ENCODE results near the gene LMX1A.

Gene LMX1A

GRCh38 chr1:165189913-165190312 lies 166.6 kb downstream of the LMX1A start:
- H3K9me3 Mint-ChIP-seq: peaks cover 2% of the 10 kb centered on the region
- H3K27ac Mint-ChIP-seq: no peak overlapping the region
- H3K4me3 Mint-ChIP-seq: no peak overlapping the region
- no peak for DNase-seq (ENCODE audit: low spot score in 2 of 2)
- no peaks in the 10 kb centered on the region for H3K4me1 Mint-ChIP-seq
- no peaks in the 10 kb centered on the region for H3K36me3 Mint-ChIP-seq
- ATAC-seq: no peak

- no peak overlapping the region for H3K4me3 Mint-ChIP-seq
- no peak for ATAC-seq
Measured at GRCh38 chr1:165189011-165189410, 167.5 kb downstream of the LMX1A start.

GRCh38 chr1:165187031-165188009 lies 169.2 kb downstream of the LMX1A start:
- Mint-ChIP-seq H3K27ac (no peak overlapping the region), H3K36me3 (no peaks in the 10 kb centered on the region), H3K9me3 (peaks cover 6% of the 10 kb centered on the region), H3K4me1 (no peaks in the 10 kb centered on the region), H3K4me3 (no peak overlapping the region)
- ATAC-seq: no peak
- no peak for DNase-seq (ENCODE audit: low spot score in 2 of 2)

More at GRCh38 chr1:165189011-165189410, 167.5 kb downstream of the LMX1A start:
- no peak for DNase-seq (ENCODE audit: low spot score in 2 of 2)
- H3K9me3 Mint-ChIP-seq: peaks cover 2% of the 10 kb centered on the region
- H3K27ac Mint-ChIP-seq: no peak overlapping the region
- H3K4me1 Mint-ChIP-seq: no peaks in the 10 kb centered on the region
- no peaks in the 10 kb centered on the region for H3K36me3 Mint-ChIP-seq

- Mint-ChIP-seq H3K4me3 (no peak overlapping the region), H3K27ac (no peak overlapping the region), H3K36me3 (no peaks in the 10 kb centered on the region)
Measured at GRCh38 chr1:165185161-165185889, 171.2 kb downstream of the LMX1A start.

GRCh38 chr1:165182975-165183374 lies 173.5 kb downstream of the LMX1A start:
- H3K4me3 Mint-ChIP-seq: no peak overlapping the region
- H3K36me3 Mint-ChIP-seq: no peaks in the 10 kb centered on the region
- no peaks in the 10 kb centered on the region for H3K4me1 Mint-ChIP-seq
- peaks cover 6% of the 10 kb centered on the region for H3K9me3 Mint-ChIP-seq
- DNase-seq (ENCODE audit: low spot score in 2 of 2) (no peak), ATAC-seq (no peak)
- H3K27ac Mint-ChIP-seq: no peak overlapping the region

More at GRCh38 chr1:165185161-165185889, 171.2 kb downstream of the LMX1A start:
- no peaks in the 10 kb centered on the region for H3K4me1 Mint-ChIP-seq
- H3K9me3 Mint-ChIP-seq: peaks cover 6% of the 10 kb centered on the region
- DNase-seq (ENCODE audit: low spot score in 2 of 2) (no peak), ATAC-seq (no peak)

- ATAC-seq (no peak), DNase-seq (ENCODE audit: low spot score in 2 of 2) (no peak)
- peaks cover 7% of the 10 kb centered on the region for H3K9me3 Mint-ChIP-seq
- no peaks in the 10 kb centered on the region for H3K4me1 Mint-ChIP-seq
- no peak overlapping the region for H3K4me3 Mint-ChIP-seq
- no peak overlapping the region for H3K27ac Mint-ChIP-seq
- no peaks in the 10 kb centered on the region for H3K36me3 Mint-ChIP-seq
Measured at GRCh38 chr1:165179306-165179705, 177.2 kb downstream of the LMX1A start.

- no peak for DNase-seq (ENCODE audit: low spot score in 2 of 2)
- H3K27ac Mint-ChIP-seq: no peak overlapping the region
- H3K4me1 Mint-ChIP-seq: no peaks in the 10 kb centered on the region
- peaks cover 5% of the 10 kb centered on the region for H3K9me3 Mint-ChIP-seq
- no peak for ATAC-seq
- H3K4me3 Mint-ChIP-seq: no peak overlapping the region
- no peaks in the 10 kb centered on the region for H3K36me3 Mint-ChIP-seq
Measured at GRCh38 chr1:165174491-165174890, 182.0 kb downstream of the LMX1A start.

GRCh38 chr1:165173818-165174217 lies 182.7 kb downstream of the LMX1A start:
- no peaks in the 10 kb centered on the region for H3K36me3 Mint-ChIP-seq
- ATAC-seq (no peak), DNase-seq (ENCODE audit: low spot score in 2 of 2) (no peak)
- no peak overlapping the region for H3K27ac Mint-ChIP-seq
- H3K4me3 Mint-ChIP-seq: no peak overlapping the region
- H3K9me3 Mint-ChIP-seq: peaks cover 5% of the 10 kb centered on the region
- H3K4me1 Mint-ChIP-seq: no peaks in the 10 kb centered on the region

- H3K9me3 Mint-ChIP-seq: peaks cover 9% of the 10 kb centered on the region
- H3K27ac Mint-ChIP-seq: no peak overlapping the region
- ATAC-seq (no peak), DNase-seq (ENCODE audit: low spot score in 2 of 2) (no peak)
- no peaks in the 10 kb centered on the region for H3K4me1 Mint-ChIP-seq
- H3K36me3 Mint-ChIP-seq: no peaks in the 10 kb centered on the region
- H3K4me3 Mint-ChIP-seq: no peak overlapping the region
Measured at GRCh38 chr1:165173409-165173808, 183.1 kb downstream of the LMX1A start.

GRCh38 chr1:165172666-165173065 lies 183.8 kb downstream of the LMX1A start:
- H3K4me1 Mint-ChIP-seq: no peaks in the 10 kb centered on the region
- DNase-seq (ENCODE audit: low spot score in 2 of 2) (no peak), ATAC-seq (no peak)
- H3K36me3 Mint-ChIP-seq: no peaks in the 10 kb centered on the region
- H3K9me3 Mint-ChIP-seq: peaks cover 9% of the 10 kb centered on the region
- H3K4me3 Mint-ChIP-seq: no peak overlapping the region
- H3K27ac Mint-ChIP-seq: no peak overlapping the region

- Mint-ChIP-seq H3K9me3 (peaks cover 9% of the 10 kb centered on the region), H3K4me1 (no peaks in the 10 kb centered on the region), H3K27ac (no peak overlapping the region), H3K4me3 (no peak overlapping the region), H3K36me3 (no peaks in the 10 kb centered on the region)
- ATAC-seq: no peak
- DNase-seq (ENCODE audit: low spot score in 2 of 2): no peak
Measured at GRCh38 chr1:165169729-165170128, 186.8 kb downstream of the LMX1A start.

- ATAC-seq: no peak
- Mint-ChIP-seq H3K4me1 (no peaks in the 10 kb centered on the region), H3K9me3 (peaks cover 6% of the 10 kb centered on the region), H3K27ac (no peak overlapping the region), H3K36me3 (no peaks in the 10 kb centered on the region), H3K4me3 (no peak overlapping the region)
- no peak for DNase-seq (ENCODE audit: low spot score in 2 of 2)
Measured at GRCh38 chr1:165169028-165169427, 187.5 kb downstream of the LMX1A start.

- Mint-ChIP-seq H3K4me1 (no peaks in the 10 kb centered on the region), H3K9me3 (peaks cover 6% of the 10 kb centered on the region), H3K4me3 (no peak overlapping the region), H3K36me3 (no peaks in the 10 kb centered on the region), H3K27ac (no peak overlapping the region)
- DNase-seq (ENCODE audit: low spot score in 2 of 2): no peak
- peak; percentile 11 for ATAC-seq
Measured at GRCh38 chr1:165168467-165168866, 188.0 kb downstream of the LMX1A start.

GRCh38 chr1:165162671-165163241 lies 193.8 kb downstream of the LMX1A start:
- no peaks in the 10 kb centered on the region for H3K9me3 Mint-ChIP-seq
- H3K36me3 Mint-ChIP-seq: no peaks in the 10 kb centered on the region
- no peak for ATAC-seq
- H3K27ac Mint-ChIP-seq: no peak overlapping the region
- no peak for DNase-seq (ENCODE audit: low spot score in 2 of 2)
- no peak overlapping the region for H3K4me3 Mint-ChIP-seq
- no peaks in the 10 kb centered on the region for H3K4me1 Mint-ChIP-seq

GRCh38 chr1:165161130-165161529 lies 195.4 kb downstream of the LMX1A start:
- H3K4me3 Mint-ChIP-seq: no peak overlapping the region
- DNase-seq (ENCODE audit: low spot score in 2 of 2) (no peak), ATAC-seq (no peak)
- H3K27ac Mint-ChIP-seq: no peak overlapping the region
- no peaks in the 10 kb centered on the region for H3K9me3 Mint-ChIP-seq
- no peaks in the 10 kb centered on the region for H3K4me1 Mint-ChIP-seq
- H3K36me3 Mint-ChIP-seq: no peaks in the 10 kb centered on the region

All from stimulated activated effector memory CD8-positive, alpha-beta T cell treated with anti-CD3 and anti-CD28 coated beads, Interleukin-12 subunit alpha, Interleukin-12 subunit beta, amount 100 ng/mL, for 72 hours (primary cell).